HFFc6 (cell line): ENCODE data around the gene PALLD. TPM values are rescaled to one million over a fixed set of nuclear protein-coding genes. Genes with fewer than 3 reads are reported as not detected.
A peak's percentile ranks its signal among the peaks of the same experiment; 100 is the strongest.

Source experiments
- DNase-seq: peaks from one replicate; pipeline ENCODE4 v3.0.0-alpha.2; 2018
- H3K27ac Mint-ChIP-seq: 2 replicates; pipeline ENCODE4 v1.8.0; 2020; ENCODE audit warnings: mild to moderate bottlenecking, mixed read lengths
- H3K27me3 Mint-ChIP-seq: 2 replicates; pipeline ENCODE4 v1.8.0; 2021; ENCODE audit warnings: mild to moderate bottlenecking, moderate library complexity, mixed read lengths; ENCODE audit not compliant: insufficient read depth
- H3K36me3 Mint-ChIP-seq: 2 replicates; pipeline ENCODE4 v1.8.0; 2021; ENCODE audit warnings: low read depth, mixed read lengths
- H3K4me1 Mint-ChIP-seq: 2 replicates; pipeline ENCODE4 v1.8.0; 2020; ENCODE audit warnings: low read depth, mixed read lengths
- H3K4me3 Mint-ChIP-seq: 2 replicates; pipeline ENCODE4 v1.8.0; 2020; ENCODE audit warnings: mild to moderate bottlenecking, moderate library complexity, mixed read lengths
- H3K9me3 Mint-ChIP-seq: 2 replicates; pipeline ENCODE4 v1.8.0; 2020; ENCODE audit warnings: mild to moderate bottlenecking, mixed read lengths
- total RNA-seq, 6 experiments: library from RNA; stranded (reverse); fragmentation: NEBNext Ultra II Directional; extraction: Animal tissue kit (Norgen Biotek cat#: 25700); gene quantifications; 2 replicates in 1 of 6; 3 replicates in 5 of 6; pipeline ENCODE4 v1.2.3, GENCODE V29; 2021
- TF ChIP-seq, protein P1 (sequence below): fragments of 200-600 bp; sonication (generic); IDR thresholded peaks from 2 replicates; pipeline ENCODE4 v1.5.0; 2021; ENCODE audit warnings: antibody characterized with exemption, mild to moderate bottlenecking

The PALLD gene
- total RNA-seq, 6 experiments from 2014 or later, result 72.6 to 163 (median 149) TPM

DNA sequence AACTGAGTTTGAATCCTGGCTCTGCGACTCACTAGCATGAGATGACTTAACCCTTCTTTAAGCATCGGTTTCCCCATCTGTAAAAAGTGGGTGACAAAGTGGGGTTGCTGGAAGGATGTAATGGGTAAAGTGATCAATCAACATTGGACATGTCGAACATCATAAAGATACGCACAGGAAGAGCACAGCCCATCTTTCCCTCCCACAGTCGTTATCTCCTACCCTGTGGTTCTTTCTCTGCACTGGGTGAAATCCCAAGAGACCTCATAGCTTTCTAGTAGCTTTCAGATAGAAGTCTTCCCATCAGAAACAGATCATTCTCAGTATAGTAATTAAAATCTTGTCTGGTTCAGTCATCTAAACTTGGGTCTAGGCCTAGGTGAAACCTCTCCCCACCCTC, 296.7 kb downstream of the PALLD start:
- DNase-seq, result no peak
- H3K27ac Mint-ChIP-seq, result no peak overlapping the region
- no peaks in the 10 kb centered on the region for H3K27me3 Mint-ChIP-seq
- TF ChIP-seq, protein P1, sequence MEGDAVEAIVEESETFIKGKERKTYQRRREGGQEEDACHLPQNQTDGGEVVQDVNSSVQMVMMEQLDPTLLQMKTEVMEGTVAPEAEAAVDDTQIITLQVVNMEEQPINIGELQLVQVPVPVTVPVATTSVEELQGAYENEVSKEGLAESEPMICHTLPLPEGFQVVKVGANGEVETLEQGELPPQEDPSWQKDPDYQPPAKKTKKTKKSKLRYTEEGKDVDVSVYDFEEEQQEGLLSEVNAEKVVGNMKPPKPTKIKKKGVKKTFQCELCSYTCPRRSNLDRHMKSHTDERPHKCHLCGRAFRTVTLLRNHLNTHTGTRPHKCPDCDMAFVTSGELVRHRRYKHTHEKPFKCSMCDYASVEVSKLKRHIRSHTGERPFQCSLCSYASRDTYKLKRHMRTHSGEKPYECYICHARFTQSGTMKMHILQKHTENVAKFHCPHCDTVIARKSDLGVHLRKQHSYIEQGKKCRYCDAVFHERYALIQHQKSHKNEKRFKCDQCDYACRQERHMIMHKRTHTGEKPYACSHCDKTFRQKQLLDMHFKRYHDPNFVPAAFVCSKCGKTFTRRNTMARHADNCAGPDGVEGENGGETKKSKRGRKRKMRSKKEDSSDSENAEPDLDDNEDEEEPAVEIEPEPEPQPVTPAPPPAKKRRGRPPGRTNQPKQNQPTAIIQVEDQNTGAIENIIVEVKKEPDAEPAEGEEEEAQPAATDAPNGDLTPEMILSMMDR, result no peak
- H3K4me1 Mint-ChIP-seq, result peaks cover 54% of the 10 kb centered on the region
- no peak overlapping the region for H3K4me3 Mint-ChIP-seq
- H3K9me3 Mint-ChIP-seq, result no peaks in the 10 kb centered on the region
- H3K36me3 Mint-ChIP-seq, result no peaks in the 10 kb centered on the region

DNA sequence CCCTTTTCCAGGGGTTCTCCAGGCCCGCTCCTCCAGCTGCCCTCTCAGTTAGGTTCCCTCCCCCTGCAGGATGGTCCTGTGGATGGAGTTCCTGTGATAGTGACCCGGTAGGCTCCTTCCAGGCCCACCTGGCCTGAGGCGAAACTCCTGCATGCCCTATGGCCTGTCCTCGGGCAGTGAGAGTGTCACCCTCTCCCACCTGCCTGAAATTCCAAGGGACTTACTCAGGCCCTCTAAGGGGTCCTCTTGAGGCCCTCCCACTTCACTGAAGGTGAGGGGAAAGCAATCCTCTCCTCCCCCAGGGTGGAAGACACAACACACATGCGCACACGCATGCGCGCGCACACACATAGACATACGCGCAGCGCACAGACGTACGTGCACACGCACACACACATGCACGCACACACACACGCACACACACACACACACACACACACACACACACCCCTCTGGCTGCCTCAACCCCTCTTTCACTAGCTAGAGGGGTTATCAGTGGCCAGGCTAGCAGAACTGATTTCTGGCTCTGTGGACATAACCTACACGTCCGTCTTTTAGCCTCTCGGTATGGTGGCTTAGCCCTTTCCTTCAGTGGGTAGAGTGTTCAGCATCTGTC, 297.3 kb downstream of the PALLD start:
- H3K9me3 Mint-ChIP-seq, result no peaks in the 10 kb centered on the region
- H3K27me3 Mint-ChIP-seq, result no peaks in the 10 kb centered on the region
- no peak overlapping the region for H3K4me3 Mint-ChIP-seq
- H3K27ac Mint-ChIP-seq, result no peak overlapping the region; the same call in 1 of the 2 replicates
- no peaks in the 10 kb centered on the region for H3K36me3 Mint-ChIP-seq
- peaks cover 49% of the 10 kb centered on the region for H3K4me1 Mint-ChIP-seq
- TF ChIP-seq, protein P1, result no peak
- DNase-seq, result no peak

DNA sequence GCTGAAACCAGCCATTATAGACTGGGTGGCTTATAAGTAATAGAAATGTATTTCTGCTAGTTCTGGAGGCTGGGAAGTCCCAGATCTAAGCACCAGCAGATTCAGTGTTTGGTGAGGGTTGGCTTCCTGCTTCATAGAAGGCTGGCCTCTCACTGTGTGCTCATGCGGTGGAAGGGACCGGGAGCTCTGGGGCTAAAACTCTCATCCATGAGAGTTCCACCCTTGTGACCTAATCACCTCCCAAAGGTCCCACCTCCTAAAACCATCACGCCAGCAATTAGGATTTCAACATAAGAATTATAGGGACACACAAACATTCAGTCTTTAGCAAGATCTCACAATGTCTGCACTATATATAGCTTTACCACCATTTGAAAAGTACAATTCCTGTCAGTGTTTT, 298.0 kb downstream of the PALLD start:
- H3K4me3 Mint-ChIP-seq, result no peak overlapping the region
- TF ChIP-seq, protein P1, result no peak
- no peak for DNase-seq
- no peaks in the 10 kb centered on the region for H3K27me3 Mint-ChIP-seq
- no peaks in the 10 kb centered on the region for H3K36me3 Mint-ChIP-seq
- H3K27ac Mint-ChIP-seq, result no peak overlapping the region
- H3K9me3 Mint-ChIP-seq, result no peaks in the 10 kb centered on the region
- peaks cover 45% of the 10 kb centered on the region for H3K4me1 Mint-ChIP-seq

DNA sequence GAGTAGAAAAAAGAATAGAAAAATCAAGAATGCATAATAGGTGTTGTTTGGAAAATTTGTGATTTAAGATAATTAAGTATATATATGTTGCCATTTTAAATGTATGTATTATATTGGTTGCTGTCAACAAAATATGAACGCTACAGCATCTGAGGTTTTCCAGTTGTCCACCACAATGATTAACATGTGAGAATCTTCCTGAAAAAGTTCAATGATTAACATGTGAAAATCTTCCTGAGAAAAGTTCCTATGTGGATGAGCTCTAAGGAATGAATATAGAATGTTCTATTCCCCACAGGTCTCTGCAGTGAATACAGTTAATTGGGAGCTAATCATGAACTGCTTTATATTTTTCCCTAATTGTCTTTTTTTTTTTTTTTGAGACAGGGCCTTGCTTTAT, 298.5 kb downstream of the PALLD start:
- Mint-ChIP-seq H3K4me3 (no peak overlapping the region), H3K36me3 (no peaks in the 10 kb centered on the region), H3K27me3 (no peaks in the 10 kb centered on the region), H3K27ac (no peak overlapping the region; the same call in 1 of the 2 replicates), H3K4me1 (peaks cover 41% of the 10 kb centered on the region), H3K9me3 (no peaks in the 10 kb centered on the region)
- no peak for DNase-seq
- TF ChIP-seq, protein P1, result no peak

DNA sequence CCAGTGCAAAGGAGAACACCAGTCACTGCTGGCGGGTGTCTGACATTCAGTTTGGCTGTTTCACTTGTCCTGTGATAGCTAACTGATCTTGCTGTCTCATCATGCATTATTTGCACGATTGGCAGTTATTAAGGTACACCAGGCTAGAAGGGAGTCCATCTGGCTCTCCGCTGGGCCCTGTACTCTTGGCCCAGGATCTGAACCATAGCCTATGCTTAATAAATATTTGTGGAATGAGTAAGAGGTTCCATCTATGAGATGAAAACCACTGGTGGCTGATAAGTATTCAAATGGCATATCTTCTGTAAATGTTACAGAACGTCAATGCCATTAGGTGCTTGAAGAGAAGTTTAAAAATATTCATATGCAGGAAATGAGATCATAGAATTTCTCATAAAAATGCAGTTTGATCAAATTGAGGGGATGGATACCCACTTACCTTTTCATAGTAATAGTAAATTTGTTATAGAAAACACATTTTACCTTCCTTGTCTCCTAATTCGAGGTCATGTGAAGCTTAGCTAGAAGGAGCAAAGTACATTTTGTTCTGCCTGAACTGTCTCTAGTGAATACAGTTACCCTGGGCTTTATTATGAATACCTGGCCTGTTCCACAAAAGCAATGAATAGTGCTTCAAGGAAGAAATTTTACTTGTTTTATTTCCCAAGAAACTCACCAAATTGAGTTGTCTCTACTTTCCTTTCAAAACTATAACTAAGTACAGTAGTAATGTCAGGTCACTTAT, 299.7 kb downstream of the PALLD start:
- Mint-ChIP-seq H3K4me3 (peak overlapping the region; percentile 71), H3K4me1 (peaks cover 33% of the 10 kb centered on the region), H3K36me3 (no peaks in the 10 kb centered on the region), H3K27me3 (no peaks in the 10 kb centered on the region), H3K9me3 (no peaks in the 10 kb centered on the region), H3K27ac (peak overlapping the region; percentile 78)
- DNase-seq, result peak; percentile 75
- TF ChIP-seq, protein P1, result no peak
